NOMO-1 treated with dmso at 0.1 percent for 144 hours (cell line): Measurements from ENCODE around the gene GRIP2.

Experiments used
- DNase-seq: peaks from one replicate; lab custom pipeline; 2025; ENCODE audit not compliant: unreplicated experiment; lab: John Stamatoyannopoulos, UW

GRIP2 gene

GRCh38 chr3:14454639-14455310, 85.4 kb downstream of the GRIP2 start:
- DNase-seq: no peak

GRCh38 chr3:14453876-14454638, 86.1 kb downstream of the GRIP2 start:
- no peak for DNase-seq

- no peak for DNase-seq
These were observed 87.1 kb downstream of the GRIP2 start for GRCh38 chr3:14452740-14453710.

GRCh38 chr3:14451844-14452739, 88.0 kb downstream of the GRIP2 start:
- DNase-seq: no peak

- no peak for DNase-seq
These were observed 89.1 kb downstream of the GRIP2 start for GRCh38 chr3:14450922-14451606.

GRCh38 chr3:14450506-14450905, 89.6 kb downstream of the GRIP2 start:
- DNase-seq: no peak

- DNase-seq: no peak
These were observed 91.1 kb downstream of the GRIP2 start for GRCh38 chr3:14448756-14449727.

- no peak for DNase-seq
These were observed 92.1 kb downstream of the GRIP2 start for GRCh38 chr3:14448063-14448462.

GRCh38 chr3:14446988-14447570, 93.1 kb downstream of the GRIP2 start:
- DNase-seq: no peak

- no peak for DNase-seq
These were observed 94.4 kb downstream of the GRIP2 start for GRCh38 chr3:14445773-14446172.

GRCh38 chr3:14444380-14444779, 95.8 kb downstream of the GRIP2 start:
- no peak for DNase-seq

GRCh38 chr3:14441920-14442300, 98.2 kb downstream of the GRIP2 start:
- no peak for DNase-seq

- DNase-seq: no peak
These were observed 98.8 kb downstream of the GRIP2 start for GRCh38 chr3:14441240-14441919.

GRCh38 chr3:14440531-14441239, 99.5 kb downstream of the GRIP2 start:
- DNase-seq: no peak

- no peak for DNase-seq
These were observed 100.0 kb downstream of the GRIP2 start for GRCh38 chr3:14440168-14440518.

- DNase-seq: peak; percentile 73
These were observed 100.5 kb downstream of the GRIP2 start for GRCh38 chr3:14439501-14440167.
